ENCODE data around the gene SHISA5.

DNA sequence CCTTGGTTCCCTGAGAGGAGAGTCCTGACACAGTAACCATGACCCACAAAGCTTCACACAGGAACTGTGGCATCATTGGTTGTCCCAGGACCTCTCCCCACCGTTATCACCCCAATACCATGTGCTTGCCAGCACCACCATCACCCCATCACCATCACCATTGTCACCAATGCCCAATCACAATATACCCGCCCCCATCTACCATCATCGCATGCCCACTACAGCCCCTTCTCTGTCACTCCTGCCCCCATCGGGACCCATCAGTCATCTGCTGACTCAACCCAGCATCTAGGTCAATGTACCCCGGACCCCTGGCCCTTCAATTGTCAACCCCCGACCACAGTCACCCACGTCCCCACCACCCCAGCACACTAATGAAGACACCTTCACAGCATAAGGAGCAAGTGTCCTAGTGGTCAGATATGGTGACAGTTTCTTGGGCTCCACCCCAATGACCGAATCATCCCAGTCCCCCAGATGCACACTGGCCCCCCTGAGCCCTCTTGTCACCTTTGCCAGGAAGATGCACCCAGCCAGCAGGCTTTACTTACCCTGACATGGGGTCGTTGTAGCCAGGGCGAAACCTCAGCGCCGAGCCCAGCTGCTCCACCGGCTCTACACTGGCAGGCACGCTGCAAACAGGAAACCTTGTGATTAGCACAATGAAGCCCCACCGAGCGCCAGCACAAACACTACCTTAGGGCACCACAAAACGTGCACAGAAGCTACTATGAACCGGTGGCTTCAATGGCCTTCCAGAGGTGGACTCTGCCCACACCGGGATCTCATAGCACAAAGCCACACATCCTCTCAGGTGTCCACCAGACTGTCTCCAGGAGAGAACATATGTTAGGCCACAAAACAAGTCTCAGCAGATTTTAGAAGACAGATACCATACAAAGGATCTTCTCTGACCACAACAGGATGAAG lies 25.1 kb downstream of the SHISA5 start:
- TF ChIP-seq GATA3 (IDR thresholded peaks at IDR 0.05; ENCODE audit: low read depth, low read length) = no peak
- TF ChIP-seq GATA2 (IDR thresholded peaks at IDR 0.05; ENCODE audit: low read depth, low read length) = no peak
